Measurements from ENCODE around the gene MZF1.

Gene MZF1

DNA sequence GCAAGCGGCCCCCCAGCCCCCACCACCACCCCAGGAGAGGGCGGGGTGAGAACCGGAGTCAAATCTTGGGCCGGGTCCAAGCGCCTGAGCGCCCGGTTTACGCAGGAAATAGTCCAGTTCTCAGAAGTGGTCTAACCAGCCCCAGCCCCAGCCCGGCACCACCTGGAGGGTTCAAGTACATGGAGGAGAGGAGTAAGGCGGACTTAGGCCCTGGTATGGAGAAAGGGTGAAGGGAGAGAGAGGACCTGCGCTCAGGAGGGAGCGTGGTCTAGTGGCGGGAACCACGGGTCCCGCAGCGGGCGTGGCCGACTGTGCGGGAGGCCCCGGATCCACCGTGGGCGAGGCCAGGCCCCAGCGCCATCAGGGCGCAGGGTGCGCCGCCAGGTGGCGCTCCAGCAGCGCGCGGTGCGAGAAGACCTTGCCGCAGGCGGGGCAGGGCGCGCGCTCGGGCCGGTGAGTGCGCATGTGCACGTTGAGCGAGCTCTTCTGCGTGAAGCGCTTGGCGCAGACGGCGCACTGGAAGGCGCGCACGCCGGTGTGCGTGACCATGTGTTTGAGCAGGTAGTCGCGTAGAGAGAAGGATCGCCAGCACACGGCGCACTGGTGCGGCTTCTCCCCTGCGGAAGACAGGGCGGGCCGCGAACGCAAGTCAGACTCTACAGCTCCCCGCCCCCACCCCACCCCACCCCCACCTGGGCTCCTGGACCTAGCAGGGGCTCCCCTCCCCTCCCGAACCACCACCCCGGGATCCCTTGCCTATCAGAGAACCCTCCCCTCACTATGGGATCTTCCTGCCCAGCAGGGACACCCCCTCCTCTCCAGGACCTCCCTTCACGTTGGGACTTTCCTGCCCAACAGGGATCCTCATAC, 59.2 kb downstream of the MZF1 start:
- no peaks in the 10 kb centered on the region for H3K9me3 ChIP-seq
- H3K27me3 ChIP-seq = no peaks in the 10 kb centered on the region
- peaks cover 32% of the 10 kb centered on the region for H3K36me3 ChIP-seq
- TF ChIP-seq, protein P1, sequence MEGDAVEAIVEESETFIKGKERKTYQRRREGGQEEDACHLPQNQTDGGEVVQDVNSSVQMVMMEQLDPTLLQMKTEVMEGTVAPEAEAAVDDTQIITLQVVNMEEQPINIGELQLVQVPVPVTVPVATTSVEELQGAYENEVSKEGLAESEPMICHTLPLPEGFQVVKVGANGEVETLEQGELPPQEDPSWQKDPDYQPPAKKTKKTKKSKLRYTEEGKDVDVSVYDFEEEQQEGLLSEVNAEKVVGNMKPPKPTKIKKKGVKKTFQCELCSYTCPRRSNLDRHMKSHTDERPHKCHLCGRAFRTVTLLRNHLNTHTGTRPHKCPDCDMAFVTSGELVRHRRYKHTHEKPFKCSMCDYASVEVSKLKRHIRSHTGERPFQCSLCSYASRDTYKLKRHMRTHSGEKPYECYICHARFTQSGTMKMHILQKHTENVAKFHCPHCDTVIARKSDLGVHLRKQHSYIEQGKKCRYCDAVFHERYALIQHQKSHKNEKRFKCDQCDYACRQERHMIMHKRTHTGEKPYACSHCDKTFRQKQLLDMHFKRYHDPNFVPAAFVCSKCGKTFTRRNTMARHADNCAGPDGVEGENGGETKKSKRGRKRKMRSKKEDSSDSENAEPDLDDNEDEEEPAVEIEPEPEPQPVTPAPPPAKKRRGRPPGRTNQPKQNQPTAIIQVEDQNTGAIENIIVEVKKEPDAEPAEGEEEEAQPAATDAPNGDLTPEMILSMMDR (IDR thresholded peaks at IDR 0.05) = peak; percentile 92
- peaks cover 22 to 32% of the 10 kb centered on the region in 2 experiments for H3K4me1 ChIP-seq (ENCODE audit: control insufficient read depth in 1 of 2, insufficient read depth in 1 of 2, low read depth in 1 of 2, low read length in 1 of 2)
- H3K27ac ChIP-seq = peak overlapping the region; percentile 57
- peak overlapping the region; percentile 41 to 60 for H3K4me3 ChIP-seq (ENCODE audit: low read depth in 1 of 2, low read length in 1 of 2)

DNA sequence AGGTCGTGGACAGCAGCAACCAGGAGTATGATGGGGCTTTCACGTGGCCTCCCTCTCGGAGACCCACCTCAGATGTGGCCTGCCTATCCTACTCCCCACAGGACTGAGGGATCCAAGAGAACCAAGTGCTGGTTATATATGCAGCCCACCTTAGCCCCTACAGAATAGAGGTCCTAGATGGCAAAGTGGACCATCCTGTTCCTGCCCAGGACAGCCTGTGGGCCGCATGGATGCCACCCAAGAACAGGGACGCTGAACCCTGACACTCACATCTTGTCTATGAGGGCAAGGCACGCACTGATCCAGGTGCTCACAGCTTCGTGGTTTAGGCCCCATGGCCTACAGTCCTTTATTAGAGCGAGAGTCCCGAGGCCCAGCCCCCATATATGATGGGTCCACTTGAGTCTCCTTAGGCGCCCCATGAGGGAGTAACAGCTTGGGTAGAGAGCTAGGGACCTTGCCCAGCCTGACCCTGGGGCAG, 59.9 kb downstream of the MZF1 start:
- Histone ChIP-seq H3K27me3 (no peaks in the 10 kb centered on the region), H3K9me3 (no peaks in the 10 kb centered on the region), H3K36me3 (peaks cover 32% of the 10 kb centered on the region), H3K27ac (peak overlapping the region; percentile 57), H3K4me3 (ENCODE audit: low read depth in 1 of 2, low read length in 1 of 2) (no peak overlapping the region), H3K4me1 (ENCODE audit: control insufficient read depth in 1 of 2, insufficient read depth in 1 of 2, low read depth in 1 of 2, low read length in 1 of 2) (peaks cover 15 to 25% of the 10 kb centered on the region in 2 experiments)
- TF ChIP-seq, protein P1 (IDR thresholded peaks at IDR 0.05) = no peak
